ENCODE data around the gene FXN. TPM values are rescaled to one million over a fixed set of nuclear protein-coding genes. Genes with fewer than 3 reads are reported as not detected.

Gene FXN
- polyA plus RNA-seq, 2 donors, result 3.3 to 10.9 TPM

DNA sequence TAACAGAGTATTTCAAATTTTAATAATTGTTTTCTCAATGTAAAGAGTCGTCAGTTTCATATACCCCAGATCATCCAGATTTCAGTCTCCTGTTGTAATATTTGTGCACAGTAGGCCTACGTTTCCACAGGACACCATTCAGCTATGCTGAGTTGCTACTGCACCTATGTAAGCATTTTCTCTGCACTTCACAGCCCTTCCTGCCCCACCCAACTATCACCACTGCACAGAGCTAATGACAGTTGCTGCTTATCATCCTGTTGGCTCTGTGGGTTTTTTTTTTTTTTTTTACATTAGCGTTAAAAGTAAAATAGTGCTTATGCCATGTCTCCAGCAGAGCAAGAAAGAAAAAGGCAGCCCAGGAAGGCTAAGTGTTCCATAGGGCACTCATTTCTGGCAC is 15.7 kb upstream of the FXN start:
- Histone ChIP-seq H3K4me3 (ENCODE audit: low read depth in 1 of 2, low read length in 2 of 2) (no peak overlapping the region), H3K4me1 (ENCODE audit: control insufficient read depth in 2 of 2, insufficient read depth in 2 of 2, low read length in 1 of 2) (no peaks in the 10 kb centered on the region), H3K27me3 (ENCODE audit: control insufficient read depth in 1 of 2, insufficient read depth in 2 of 2, low read length in 2 of 2) (no peaks in the 10 kb centered on the region), H3K36me3 (ENCODE audit: control insufficient read depth in 2 of 2, insufficient read depth in 2 of 2, low read length in 1 of 2) (no peaks in the 10 kb centered on the region), H3K9me3 (ENCODE audit: control insufficient read depth in 2 of 2, insufficient read depth in 1 of 2, low read depth in 1 of 2, low read length in 1 of 2) (no peaks in the 10 kb centered on the region), H3K27ac (ENCODE audit: low read depth in 2 of 2, low read length in 1 of 2) (no peak overlapping the region)
- 41 to 56% methylated on average over 3 of the region's 3 CpGs for WGBS, 2 donors

DNA sequence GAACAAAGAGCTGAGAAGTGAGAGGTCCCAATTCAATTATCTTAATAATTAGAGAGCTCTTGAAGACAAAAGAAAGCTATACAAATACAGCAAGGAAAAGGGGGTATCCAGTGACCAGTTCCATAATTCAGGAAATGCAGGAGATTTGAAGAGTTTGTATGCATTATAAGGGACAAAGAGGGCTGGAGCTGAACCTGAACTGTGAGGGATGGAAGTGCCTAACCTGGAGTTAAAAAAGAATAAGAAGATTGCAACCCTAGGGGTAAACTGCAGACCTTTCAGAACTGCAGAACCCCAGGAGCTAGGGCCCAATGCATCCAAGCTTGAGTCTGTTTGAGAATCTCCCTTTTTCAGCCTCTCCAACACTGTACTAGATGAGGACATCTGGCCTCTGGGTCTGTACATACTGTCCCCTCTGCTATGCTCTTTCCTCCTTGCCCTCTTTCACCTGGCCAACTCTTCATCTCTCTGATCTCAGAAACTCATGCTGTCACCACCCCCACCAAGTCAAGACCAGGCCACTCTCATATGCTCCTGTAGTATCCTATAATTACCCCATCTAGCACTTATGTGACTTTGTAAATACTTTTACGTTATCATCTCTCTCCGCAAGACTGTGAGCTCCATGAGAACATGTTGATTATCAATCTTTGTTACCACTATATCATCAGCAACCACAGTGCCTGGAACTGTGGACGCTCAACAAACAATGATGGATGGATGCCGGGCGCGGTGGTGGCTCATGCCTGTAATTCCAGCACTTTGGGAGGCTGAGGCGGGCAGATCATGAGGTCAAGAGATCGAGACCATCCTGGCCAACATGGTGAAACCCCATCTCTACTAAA is 15.0 kb upstream of the FXN start:
- no peak overlapping the region for H3K4me3 ChIP-seq (ENCODE audit: low read depth in 1 of 2, low read length in 2 of 2)
- H3K4me1 ChIP-seq (ENCODE audit: control insufficient read depth in 2 of 2, insufficient read depth in 2 of 2, low read length in 1 of 2), result no peaks in the 10 kb centered on the region
- H3K27ac ChIP-seq (ENCODE audit: low read depth in 2 of 2, low read length in 1 of 2), result no peak overlapping the region
- WGBS, 2 donors, result 91 to 95% methylated on average over 8 of the region's 8 CpGs
- no peaks in the 10 kb centered on the region for H3K36me3 ChIP-seq (ENCODE audit: control insufficient read depth in 2 of 2, insufficient read depth in 2 of 2, low read length in 1 of 2)
- H3K9me3 ChIP-seq (ENCODE audit: control insufficient read depth in 2 of 2, insufficient read depth in 1 of 2, low read depth in 1 of 2, low read length in 1 of 2), result no peaks in the 10 kb centered on the region
- no peaks in the 10 kb centered on the region for H3K27me3 ChIP-seq (ENCODE audit: control insufficient read depth in 1 of 2, insufficient read depth in 2 of 2, low read length in 2 of 2)

DNA sequence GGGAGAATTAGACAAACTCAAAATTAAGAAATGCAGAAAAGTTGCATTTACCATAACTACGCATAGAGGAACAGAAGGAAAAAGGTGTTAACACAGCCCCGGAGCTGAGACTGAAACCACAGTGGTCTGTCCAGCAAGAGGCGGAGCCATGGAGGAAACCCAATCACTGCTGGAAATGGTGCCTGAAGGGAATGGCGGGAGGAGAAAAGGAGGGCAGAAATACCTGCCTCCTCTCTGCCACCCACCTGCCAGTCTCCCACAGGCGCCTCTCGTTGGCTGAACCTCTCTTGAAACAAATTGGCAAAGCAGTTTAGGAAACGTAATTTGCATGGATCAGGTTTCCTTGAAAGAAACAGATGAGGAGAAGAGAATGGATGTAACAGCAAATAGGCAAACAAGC is 11.9 kb upstream of the FXN start:
- H3K4me3 ChIP-seq (ENCODE audit: low read depth in 1 of 2, low read length in 2 of 2), result peak overlapping the region in 1 of 2 donors; percentile 7
- H3K27ac ChIP-seq (ENCODE audit: low read depth in 2 of 2, low read length in 1 of 2), result no peak overlapping the region
- no peaks in the 10 kb centered on the region for H3K36me3 ChIP-seq (ENCODE audit: control insufficient read depth in 2 of 2, insufficient read depth in 2 of 2, low read length in 1 of 2)
- no peaks in the 10 kb centered on the region for H3K27me3 ChIP-seq (ENCODE audit: control insufficient read depth in 1 of 2, insufficient read depth in 2 of 2, low read length in 2 of 2)
- 49 to 61% methylated on average over 7 of the region's 7 CpGs for WGBS, 2 donors
- no peaks in the 10 kb centered on the region for H3K4me1 ChIP-seq (ENCODE audit: control insufficient read depth in 2 of 2, insufficient read depth in 2 of 2, low read length in 1 of 2)
- no peaks in the 10 kb centered on the region for H3K9me3 ChIP-seq (ENCODE audit: control insufficient read depth in 2 of 2, insufficient read depth in 1 of 2, low read depth in 1 of 2, low read length in 1 of 2)

DNA sequence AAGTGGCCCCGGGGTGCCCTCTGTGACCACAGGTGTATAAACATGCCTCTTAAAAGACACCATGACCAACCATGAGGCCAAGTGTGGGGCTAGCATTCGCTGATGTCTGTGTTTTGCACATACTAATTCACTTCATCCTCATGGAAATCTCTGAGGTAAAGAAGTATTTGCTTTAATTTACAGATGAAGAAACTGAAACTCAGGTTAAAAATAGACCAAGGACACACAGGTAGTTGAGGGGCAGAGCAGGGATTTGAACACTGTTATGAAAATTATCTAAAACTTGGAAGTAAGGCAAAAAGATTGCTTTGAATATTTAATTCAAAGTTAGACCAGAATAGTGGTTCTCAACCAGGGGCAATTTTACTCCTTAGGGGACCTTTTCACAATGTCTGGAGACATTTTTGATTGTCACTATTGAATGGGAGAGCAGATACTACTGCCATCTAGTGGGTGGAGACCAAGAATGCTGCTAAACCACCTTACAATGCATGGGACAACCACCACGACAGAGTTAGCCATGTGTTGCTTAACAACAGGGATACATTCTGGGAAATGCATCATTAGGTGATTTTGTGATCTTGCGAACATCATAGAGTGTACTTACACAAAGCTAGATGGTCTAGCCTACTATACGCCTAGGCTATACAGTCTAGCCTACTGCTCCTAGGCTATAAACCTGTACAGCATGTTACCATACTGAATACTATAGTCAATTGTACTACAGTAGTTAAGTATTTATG is 8.0 kb upstream of the FXN start:
- Histone ChIP-seq H3K4me1 (ENCODE audit: control insufficient read depth in 2 of 2, insufficient read depth in 2 of 2, low read length in 1 of 2) (no peaks in the 10 kb centered on the region), H3K36me3 (ENCODE audit: control insufficient read depth in 2 of 2, insufficient read depth in 2 of 2, low read length in 1 of 2) (no peaks in the 10 kb centered on the region), H3K27ac (ENCODE audit: low read depth in 2 of 2, low read length in 1 of 2) (no peak overlapping the region), H3K4me3 (ENCODE audit: low read depth in 1 of 2, low read length in 2 of 2) (no peak overlapping the region), H3K27me3 (ENCODE audit: control insufficient read depth in 1 of 2, insufficient read depth in 2 of 2, low read length in 2 of 2) (no peaks in the 10 kb centered on the region), H3K9me3 (ENCODE audit: control insufficient read depth in 2 of 2, insufficient read depth in 1 of 2, low read depth in 1 of 2, low read length in 1 of 2) (no peaks in the 10 kb centered on the region)
- 50 to 58% methylated on average over 5 of the region's 5 CpGs for WGBS, 2 donors

DNA sequence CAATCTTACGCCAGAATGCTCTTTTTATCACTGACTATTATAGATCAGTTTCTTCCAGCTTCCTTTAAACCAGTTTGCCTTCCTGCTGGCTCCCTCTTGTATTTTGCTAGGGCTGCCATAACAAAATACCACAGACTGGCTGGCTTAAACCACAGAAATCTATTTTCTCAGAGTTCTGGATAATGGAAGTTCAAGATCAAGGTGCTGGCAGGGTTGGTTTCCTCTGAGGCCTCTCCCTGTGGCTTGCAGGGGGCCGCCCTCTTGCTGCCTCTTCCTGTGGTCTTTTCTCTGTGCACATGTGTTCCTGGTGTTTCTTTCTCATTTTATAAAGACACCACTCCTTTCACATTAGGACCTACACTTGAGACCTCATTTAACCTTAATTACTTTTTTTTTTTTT is 6.8 kb upstream of the FXN start:
- Histone ChIP-seq H3K4me3 (ENCODE audit: low read depth in 1 of 2, low read length in 2 of 2) (no peak overlapping the region), H3K36me3 (ENCODE audit: control insufficient read depth in 2 of 2, insufficient read depth in 2 of 2, low read length in 1 of 2) (no peaks in the 10 kb centered on the region), H3K27me3 (ENCODE audit: control insufficient read depth in 1 of 2, insufficient read depth in 2 of 2, low read length in 2 of 2) (no peaks in the 10 kb centered on the region), H3K27ac (ENCODE audit: low read depth in 2 of 2, low read length in 1 of 2) (no peak overlapping the region), H3K4me1 (ENCODE audit: control insufficient read depth in 2 of 2, insufficient read depth in 2 of 2, low read length in 1 of 2) (no peaks in the 10 kb centered on the region), H3K9me3 (ENCODE audit: control insufficient read depth in 2 of 2, insufficient read depth in 1 of 2, low read depth in 1 of 2, low read length in 1 of 2) (no peaks in the 10 kb centered on the region)
- 75 to 90% methylated on average over 2 of the region's 2 CpGs for WGBS, 2 donors

DNA sequence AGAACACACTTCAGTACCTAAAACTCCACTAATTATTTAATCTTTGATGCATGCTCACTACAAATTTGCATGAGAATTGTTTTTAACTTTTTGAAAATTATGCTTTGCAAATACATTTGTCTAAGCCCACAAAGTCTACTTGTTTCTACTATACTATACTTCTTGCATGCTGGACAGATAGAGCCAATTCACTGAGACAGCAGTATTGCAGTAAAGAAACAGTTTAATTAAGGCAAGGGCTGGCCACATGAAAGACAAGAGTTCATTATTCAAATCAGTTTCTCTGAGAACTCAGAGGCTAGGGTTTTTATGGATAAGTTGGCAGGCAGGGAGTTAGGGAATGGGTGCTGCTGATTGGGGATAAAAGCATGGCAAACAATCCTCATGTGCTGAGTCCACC is 6.0 kb upstream of the FXN start:
- H3K4me1 ChIP-seq (ENCODE audit: control insufficient read depth in 2 of 2, insufficient read depth in 2 of 2, low read length in 1 of 2), result no peaks in the 10 kb centered on the region
- no peaks in the 10 kb centered on the region for H3K36me3 ChIP-seq (ENCODE audit: control insufficient read depth in 2 of 2, insufficient read depth in 2 of 2, low read length in 1 of 2)
- no peak overlapping the region for H3K4me3 ChIP-seq (ENCODE audit: low read depth in 1 of 2, low read length in 2 of 2)
- no peak overlapping the region for H3K27ac ChIP-seq (ENCODE audit: low read depth in 2 of 2, low read length in 1 of 2)
- H3K27me3 ChIP-seq (ENCODE audit: control insufficient read depth in 1 of 2, insufficient read depth in 2 of 2, low read length in 2 of 2), result no peaks in the 10 kb centered on the region
- H3K9me3 ChIP-seq (ENCODE audit: control insufficient read depth in 2 of 2, insufficient read depth in 1 of 2, low read depth in 1 of 2, low read length in 1 of 2), result no peaks in the 10 kb centered on the region

DNA sequence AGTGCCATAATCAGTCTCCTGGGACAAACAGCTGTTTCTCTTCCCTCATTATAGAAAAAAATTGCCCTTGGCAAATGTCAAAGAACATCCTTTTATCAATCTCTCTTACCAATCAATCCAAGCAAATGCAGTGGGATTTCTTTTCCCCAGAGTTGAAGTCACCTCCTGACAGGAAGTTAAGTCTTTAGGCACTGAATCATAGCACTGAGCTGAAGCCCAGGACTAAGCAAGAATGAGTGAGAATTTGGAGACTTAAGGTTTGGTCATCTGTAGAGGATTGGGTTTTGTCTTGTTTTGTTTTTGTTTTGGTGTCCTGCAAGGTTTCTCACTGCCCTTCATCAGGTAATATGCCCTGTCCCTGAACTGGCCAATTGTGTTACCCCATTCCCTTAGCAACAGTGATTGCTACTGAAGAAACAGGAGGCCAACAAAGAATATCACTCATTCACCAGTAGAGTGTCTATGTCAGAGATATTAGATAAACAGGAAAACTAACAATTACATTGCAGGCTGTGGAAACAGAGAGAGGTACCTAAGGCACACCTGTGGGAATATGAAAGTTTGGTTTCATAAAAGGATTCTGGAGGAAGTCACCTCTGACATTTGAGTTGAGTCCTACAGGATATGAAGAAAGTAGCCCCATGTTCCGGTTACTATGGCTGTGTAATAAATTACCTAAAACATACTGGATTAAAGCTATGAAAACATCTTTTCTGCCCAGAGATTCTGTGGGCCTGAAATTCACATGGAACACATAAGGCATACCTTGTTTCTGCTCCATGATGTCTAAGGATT is 4.5 kb upstream of the FXN start:
- Histone ChIP-seq H3K36me3 (ENCODE audit: control insufficient read depth in 2 of 2, insufficient read depth in 2 of 2, low read length in 1 of 2) (no peaks in the 10 kb centered on the region), H3K4me1 (ENCODE audit: control insufficient read depth in 2 of 2, insufficient read depth in 2 of 2, low read length in 1 of 2) (no peaks in the 10 kb centered on the region), H3K27me3 (ENCODE audit: control insufficient read depth in 1 of 2, insufficient read depth in 2 of 2, low read length in 2 of 2) (no peaks in the 10 kb centered on the region), H3K27ac (ENCODE audit: low read depth in 2 of 2, low read length in 1 of 2) (no peak overlapping the region), H3K4me3 (ENCODE audit: low read depth in 1 of 2, low read length in 2 of 2) (no peak overlapping the region), H3K9me3 (ENCODE audit: control insufficient read depth in 2 of 2, insufficient read depth in 1 of 2, low read depth in 1 of 2, low read length in 1 of 2) (no peaks in the 10 kb centered on the region)
- 76 to 87% methylated on average over 1 of the region's 1 CpG for WGBS, 2 donors

DNA sequence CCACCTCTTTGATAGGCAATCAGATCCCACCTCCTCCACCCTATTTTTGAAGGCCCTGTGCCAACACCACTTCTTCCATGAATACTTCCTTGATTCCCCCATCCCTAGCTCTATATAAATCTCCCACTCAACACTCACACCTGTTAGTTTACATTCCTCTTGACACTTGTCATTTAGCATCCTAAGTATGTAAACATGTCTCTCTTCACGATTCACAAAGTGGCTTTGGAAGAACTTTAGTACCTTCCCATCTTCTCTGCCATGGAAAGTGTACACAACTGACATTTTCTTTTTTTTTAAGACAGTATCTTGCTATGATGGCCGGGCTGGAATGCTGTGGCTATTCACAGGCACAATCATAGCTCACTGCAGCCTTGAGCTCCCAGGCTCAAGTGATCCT is 1.5 kb upstream of the FXN start:
- Histone ChIP-seq H3K9me3 (ENCODE audit: control insufficient read depth in 2 of 2, insufficient read depth in 1 of 2, low read depth in 1 of 2, low read length in 1 of 2) (no peaks in the 10 kb centered on the region), H3K36me3 (ENCODE audit: control insufficient read depth in 2 of 2, insufficient read depth in 2 of 2, low read length in 1 of 2) (no peaks in the 10 kb centered on the region), H3K27me3 (ENCODE audit: control insufficient read depth in 1 of 2, insufficient read depth in 2 of 2, low read length in 2 of 2) (no peaks in the 10 kb centered on the region), H3K4me3 (ENCODE audit: low read depth in 1 of 2, low read length in 2 of 2) (no peak overlapping the region), H3K27ac (ENCODE audit: low read depth in 2 of 2, low read length in 1 of 2) (no peak overlapping the region), H3K4me1 (ENCODE audit: control insufficient read depth in 2 of 2, insufficient read depth in 2 of 2, low read length in 1 of 2) (no peaks in the 10 kb centered on the region)
- WGBS, 2 donors, result 51 to 60% methylated on average over 2 of the region's 2 CpGs

DNA sequence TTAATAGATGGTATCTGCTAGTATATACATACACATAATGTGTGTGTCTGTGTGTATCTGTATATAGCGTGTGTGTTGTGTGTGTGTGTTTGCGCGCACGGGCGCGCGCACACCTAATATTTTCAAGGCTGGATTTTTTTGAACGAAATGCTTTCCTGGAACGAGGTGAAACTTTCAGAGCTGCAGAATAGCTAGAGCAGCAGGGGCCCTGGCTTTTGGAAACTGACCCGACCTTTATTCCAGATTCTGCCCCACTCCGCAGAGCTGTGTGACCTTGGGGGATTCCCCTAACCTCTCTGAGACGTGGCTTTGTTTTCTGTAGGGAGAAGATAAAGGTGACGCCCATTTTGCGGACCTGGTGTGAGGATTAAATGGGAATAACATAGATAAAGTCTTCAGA is 757 bp downstream of the FXN start:
- no peaks in the 10 kb centered on the region for H3K9me3 ChIP-seq (ENCODE audit: control insufficient read depth in 2 of 2, insufficient read depth in 1 of 2, low read depth in 1 of 2, low read length in 1 of 2)
- no peaks in the 10 kb centered on the region for H3K36me3 ChIP-seq (ENCODE audit: control insufficient read depth in 2 of 2, insufficient read depth in 2 of 2, low read length in 1 of 2)
- H3K27ac ChIP-seq (ENCODE audit: low read depth in 2 of 2, low read length in 1 of 2), result peak overlapping the region in 1 of 2 donors; percentile 80
- 5 to 9% methylated on average over 14 of the region's 14 CpGs for WGBS, 2 donors
- H3K4me1 ChIP-seq (ENCODE audit: control insufficient read depth in 2 of 2, insufficient read depth in 2 of 2, low read length in 1 of 2), result no peaks in the 10 kb centered on the region
- H3K27me3 ChIP-seq (ENCODE audit: control insufficient read depth in 1 of 2, insufficient read depth in 2 of 2, low read length in 2 of 2), result no peaks in the 10 kb centered on the region
- peak overlapping the region; percentile 61 to 80 for H3K4me3 ChIP-seq (ENCODE audit: low read depth in 1 of 2, low read length in 2 of 2)

Measured in esophagus (tissue), 2 donors.